Right kidney (tissue), 9 donors: ENCODE results near the gene GDF3.
"Not testable (repeated sequence)": the region's sequence is repeated elsewhere in the genome, so short reads cannot be mapped to it uniquely, and the experiment has no call there.

Experiments used
- DNase-seq: peaks from one replicate; pipeline ENCODE4 v3.0.0-alpha.2; 2016
- long read RNA-seq, 8 donors: transcript quantifications; one replicate each; lab custom pipeline, GENCODE V29; 2026

GDF3 gene
- long read RNA-seq, donor 1, partial matches to known transcripts: 0 of 1 reads
- long read RNA-seq, donor 1, other reads (novel, unspliced or antisense): 0 of 1 reads
- long read RNA-seq, donor 2: 0 reads
- long read RNA-seq, donor 3, partial matches to known transcripts: 0 of 1 reads
- long read RNA-seq, donor 3, other reads (novel, unspliced or antisense): 0 of 1 reads
- long read RNA-seq, donor 4, partial matches to known transcripts: 0 of 1 reads
- long read RNA-seq, donor 4, other reads (novel, unspliced or antisense): 0 of 1 reads
- long read RNA-seq, donor 5: 0 reads
- long read RNA-seq, donor 6: 0 reads
- long read RNA-seq, donor 7, partial matches to known transcripts: 0 of 2 reads
- long read RNA-seq, donor 7, other reads (novel, unspliced or antisense): 0 of 2 reads
- long read RNA-seq, donor 8: 0 reads

DNA sequence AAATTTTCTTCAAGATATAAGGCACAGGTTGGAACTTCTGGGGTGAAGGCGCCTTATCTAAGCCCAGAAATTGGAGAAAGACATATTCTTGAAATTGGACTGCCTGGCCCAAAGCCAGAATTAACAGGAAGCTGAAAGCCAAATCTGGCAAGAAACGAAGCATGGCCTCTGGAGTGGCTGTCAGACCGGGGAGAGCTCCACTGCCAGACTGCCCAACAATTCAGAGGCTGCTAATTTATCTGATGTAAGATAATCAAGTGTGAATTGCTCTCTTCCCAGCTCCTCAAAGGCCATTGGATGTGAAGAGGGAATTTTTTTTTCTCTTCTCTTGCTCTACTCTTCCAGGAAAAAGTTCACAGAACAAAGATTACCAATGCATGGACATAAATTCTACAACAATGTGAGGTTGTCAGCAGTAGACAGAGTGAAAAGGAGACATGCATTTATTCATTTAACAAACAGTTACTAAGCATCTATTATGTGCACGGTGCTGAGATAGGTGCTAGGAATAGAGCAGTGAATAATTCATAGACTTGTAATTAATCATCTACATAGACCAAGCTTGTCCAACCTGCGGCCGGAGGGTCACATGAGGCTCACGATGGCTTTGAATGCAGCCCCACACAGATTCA is at the start of gene GDF3:
Gene GDF3 (minus strand): TSS at position 210 of the 632 bp plus-strand sequence. CDS start 47 bp downstream, at position 163.
- no peak for DNase-seq

- DNase-seq: no peak
These were observed 37.4 kb upstream of the GDF3 start for GRCh38 chr12:7732993-7733392.

- peak; percentile 4 for DNase-seq
These were observed 35.9 kb upstream of the GDF3 start for GRCh38 chr12:7731486-7731885.

DNA sequence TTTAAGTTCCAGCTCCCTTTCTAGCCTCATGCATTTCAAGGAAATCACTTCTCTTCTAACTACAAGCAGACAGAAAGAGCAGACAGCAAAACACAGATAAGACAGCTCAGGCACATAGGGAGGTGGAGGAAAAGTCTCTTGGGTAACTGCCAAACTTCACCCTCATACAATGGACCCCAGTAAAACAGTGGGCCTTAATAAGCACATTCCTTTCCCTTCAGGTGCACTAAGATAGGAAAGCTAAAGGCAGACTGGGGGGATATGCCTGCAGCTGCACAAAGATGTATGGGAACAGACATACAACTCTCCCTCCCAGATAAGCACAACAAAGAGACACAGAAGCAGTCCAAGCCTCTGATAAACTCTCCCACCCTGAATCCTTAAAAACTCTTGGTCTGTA is 35.4 kb upstream of the GDF3 start:
- not testable (repeated sequence) for DNase-seq

DNA sequence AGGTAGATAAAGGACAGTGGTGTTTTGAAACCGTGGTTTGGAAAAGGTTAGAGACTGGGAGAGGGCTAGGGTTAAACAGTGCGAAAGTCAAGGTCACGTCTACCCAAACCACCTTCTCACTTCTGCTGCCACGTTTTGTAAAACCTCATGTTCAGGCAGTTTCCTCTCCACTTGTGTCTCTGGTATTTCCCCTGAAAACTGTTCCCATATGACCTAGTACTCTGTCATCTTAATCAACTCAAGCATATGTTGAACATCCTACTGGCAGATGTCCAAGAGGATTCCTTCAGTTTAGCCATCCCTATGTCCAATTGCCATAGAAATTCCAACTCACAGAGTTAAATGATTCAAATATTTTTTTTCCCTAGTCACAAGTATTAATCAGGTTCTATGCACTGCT is 34.2 kb upstream of the GDF3 start:
- DNase-seq: no peak

GRCh38 chr12:7723926-7724325 is 28.4 kb upstream of the GDF3 start:
- no peak for DNase-seq

DNA sequence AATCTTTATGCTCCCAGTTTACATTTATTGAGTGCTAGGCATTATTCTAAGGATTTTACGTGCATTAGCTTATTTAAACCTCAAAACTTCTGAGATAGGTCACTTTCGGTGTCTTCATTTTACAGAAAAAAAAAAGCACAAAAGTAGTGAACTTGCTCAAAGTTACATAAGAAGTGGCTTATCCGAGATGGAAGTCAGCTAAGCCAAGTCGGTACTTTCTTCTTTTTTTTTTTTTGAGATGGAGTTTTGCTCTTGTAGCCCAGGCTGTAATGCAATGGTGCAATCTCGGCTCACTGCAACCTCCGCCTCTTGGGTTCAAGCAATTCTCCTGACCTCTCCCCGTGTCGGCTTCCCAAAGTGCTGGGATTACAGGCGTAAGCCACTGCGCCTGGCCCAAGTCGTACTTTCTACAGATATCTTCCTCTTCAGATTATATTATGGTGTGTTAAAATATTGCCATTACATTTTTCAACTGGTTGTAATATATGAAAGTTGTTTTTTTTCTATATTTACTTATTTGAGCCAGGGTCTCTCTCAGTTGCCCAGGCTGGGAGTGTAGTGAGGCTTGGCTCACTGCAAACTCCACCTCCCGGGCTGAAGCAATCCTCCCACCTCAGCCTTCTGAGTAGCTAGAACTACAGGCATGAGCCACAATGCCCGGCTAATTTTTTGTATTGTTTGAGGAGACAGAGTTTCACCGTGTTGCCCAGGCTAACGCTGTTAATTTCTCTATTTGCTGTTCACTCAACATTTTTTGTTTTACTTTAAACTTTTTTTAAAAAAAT is 24.6 kb upstream of the GDF3 start:
- DNase-seq: no peak

GRCh38 chr12:7716381-7716780 is 20.8 kb upstream of the GDF3 start:
- DNase-seq: no peak

- DNase-seq: no peak
These were observed 17.4 kb upstream of the GDF3 start for GRCh38 chr12:7712841-7713442.

DNA sequence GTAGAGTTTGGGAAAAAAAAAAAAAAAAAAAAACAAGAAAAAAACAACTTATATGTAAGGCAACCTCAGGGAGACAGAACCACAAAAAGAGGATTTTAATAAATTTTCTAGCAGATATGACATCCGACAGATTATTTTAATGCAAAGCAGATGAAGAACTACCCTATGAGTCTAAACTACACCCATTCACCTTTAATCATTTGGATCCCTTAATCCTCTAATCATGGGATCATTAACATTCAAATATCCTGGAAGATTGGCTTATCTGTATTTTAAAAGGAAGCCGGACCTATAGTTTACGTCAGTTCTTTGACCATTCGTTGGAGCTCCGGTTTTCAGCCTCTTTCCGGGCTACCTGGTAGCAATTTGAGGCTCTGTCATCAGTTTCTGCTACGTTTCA is 15.6 kb upstream of the GDF3 start, which contains the start of gene DPPA3:
Gene DPPA3 (plus strand): TSS at position 301 of the 400 bp plus-strand sequence. CDS start 138 bp downstream, outside the sequence.
- DNase-seq: no peak

DNA sequence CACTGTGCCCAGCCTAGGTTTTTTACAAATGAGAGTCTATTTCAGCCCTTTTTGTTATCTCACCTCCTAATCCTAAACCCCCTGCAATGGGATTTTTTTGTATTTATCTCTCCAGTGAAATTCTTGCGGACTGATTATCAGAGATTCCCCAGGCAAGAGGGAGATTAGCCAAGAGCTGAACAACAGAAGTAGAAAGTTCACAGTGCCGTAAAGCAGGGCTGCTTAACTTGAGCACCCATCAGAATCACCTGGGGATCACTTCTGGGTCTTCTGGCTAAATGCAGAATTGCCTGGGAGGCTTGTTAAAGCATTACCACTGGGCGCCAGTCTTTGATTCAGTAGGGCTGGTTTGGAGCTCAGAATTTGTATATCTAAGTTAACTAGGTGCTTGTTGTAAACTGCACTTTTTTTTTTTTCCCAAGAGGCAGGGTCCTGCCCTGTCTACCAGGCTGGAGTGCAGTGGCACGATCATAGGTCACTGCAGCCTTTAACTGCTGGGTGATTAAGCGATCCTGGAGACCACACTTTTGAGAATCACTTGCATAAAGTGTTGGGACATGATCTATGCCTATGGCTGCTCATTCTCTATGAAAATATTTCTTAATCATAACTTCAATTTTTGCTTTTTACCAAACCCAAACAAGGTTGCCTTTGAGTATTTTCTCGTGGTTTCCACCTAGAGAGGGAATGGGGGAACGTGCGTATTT is 14.5 kb upstream of the GDF3 start:
- DNase-seq: no peak

DNA sequence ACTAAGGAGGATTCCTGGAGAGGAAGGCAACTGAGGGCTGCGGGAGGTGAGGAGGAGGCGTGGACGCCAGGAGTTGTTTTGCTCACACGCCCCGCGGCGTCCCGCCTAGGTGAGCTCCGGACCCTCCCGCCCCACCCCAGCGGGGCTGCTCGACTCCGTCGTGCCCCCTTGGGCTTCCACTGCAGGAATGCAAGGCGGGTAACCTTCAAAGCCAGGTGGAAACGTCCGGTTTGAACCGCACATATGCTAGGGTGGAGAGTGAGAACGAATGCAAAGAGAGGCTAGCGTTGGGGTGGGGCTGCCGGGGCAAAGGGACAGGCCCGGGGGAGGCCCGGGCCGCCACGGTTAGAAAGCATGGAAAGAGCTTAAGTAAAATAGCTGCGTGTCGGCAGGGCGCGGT is 10.3 kb upstream of the GDF3 start:
- no peak for DNase-seq

DNA sequence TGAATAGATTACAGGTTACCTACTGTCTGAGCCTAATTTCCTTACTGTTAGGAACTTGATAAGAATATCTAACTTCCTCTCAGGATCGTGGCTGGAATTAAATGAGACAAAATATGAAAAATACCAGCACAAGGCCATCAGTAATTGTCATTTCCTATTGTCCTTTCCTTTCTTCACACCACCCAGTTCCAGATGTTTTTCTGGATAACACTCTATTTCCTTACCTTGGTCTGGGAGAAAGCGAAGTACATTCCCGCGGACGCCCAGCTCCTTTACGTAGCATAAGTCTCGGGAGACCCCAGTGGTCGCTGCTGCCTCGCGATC is 376 bp downstream of the GDF3 start:
- peak; percentile 17 for DNase-seq

- DNase-seq: no peak
These were observed 879 bp downstream of the GDF3 start for GRCh38 chr12:7694556-7695236.

- DNase-seq: no peak
These were observed 1.8 kb downstream of the GDF3 start for GRCh38 chr12:7693793-7694192.

DNA sequence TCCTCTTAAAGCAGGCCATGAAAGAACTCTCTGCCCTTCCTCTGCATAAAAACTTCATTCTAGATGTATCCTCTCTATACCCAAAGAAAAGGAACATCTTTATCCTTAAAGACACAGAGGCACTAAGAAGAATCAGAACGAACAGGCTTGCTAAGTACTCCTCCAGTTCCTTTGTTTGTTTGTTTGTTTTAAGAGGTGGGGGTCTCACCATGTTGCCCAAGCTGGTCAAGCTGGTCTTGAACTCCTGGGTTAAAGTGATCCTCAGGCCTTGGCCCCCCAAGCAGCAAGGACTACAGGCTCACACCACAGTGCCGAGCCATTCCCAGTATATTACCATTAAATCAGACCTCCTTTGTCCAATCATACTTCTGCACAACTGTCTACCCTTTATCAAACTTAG is 14.0 kb downstream of the GDF3 start:
- no peak for DNase-seq

DNA sequence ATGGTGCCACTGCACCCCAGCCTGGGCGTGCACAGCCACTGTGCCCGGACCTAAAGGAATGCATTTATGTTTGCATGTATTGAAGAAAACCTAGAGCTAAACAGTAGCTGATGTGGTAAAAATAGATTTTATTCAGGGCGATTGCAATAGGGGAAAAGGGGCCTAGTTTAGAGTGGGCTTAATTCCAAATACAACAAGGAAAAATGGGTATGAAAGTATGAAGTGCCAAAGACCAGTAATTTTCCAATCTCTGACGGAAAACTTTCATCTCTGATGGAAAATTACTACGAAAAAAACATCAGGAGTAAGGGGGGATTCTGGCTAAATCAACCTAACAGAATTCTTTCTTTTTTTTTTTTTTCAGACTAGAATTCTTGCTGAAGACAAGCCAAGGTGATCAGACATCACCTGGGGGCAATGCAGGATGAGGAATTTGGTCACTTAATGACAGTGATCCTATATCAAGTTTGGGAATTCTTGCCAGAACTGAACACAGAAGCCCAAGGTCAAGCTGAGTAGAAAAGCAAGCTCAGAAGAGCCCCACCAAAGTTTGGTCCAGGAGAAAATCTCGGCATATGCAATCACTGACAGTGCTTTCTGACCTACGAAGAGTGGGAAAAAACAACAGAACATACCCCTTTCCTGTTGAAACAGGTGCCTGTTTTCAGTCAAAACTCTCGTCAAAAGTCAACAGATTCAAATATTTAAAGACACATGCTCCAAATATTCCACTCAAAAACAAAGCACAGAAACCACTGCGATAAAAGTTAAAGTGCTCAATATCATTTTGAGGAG is 16.1 kb downstream of the GDF3 start:
- no peak for DNase-seq

GRCh38 chr12:7678744-7679143 is 16.8 kb downstream of the GDF3 start:
- no peak for DNase-seq

DNA sequence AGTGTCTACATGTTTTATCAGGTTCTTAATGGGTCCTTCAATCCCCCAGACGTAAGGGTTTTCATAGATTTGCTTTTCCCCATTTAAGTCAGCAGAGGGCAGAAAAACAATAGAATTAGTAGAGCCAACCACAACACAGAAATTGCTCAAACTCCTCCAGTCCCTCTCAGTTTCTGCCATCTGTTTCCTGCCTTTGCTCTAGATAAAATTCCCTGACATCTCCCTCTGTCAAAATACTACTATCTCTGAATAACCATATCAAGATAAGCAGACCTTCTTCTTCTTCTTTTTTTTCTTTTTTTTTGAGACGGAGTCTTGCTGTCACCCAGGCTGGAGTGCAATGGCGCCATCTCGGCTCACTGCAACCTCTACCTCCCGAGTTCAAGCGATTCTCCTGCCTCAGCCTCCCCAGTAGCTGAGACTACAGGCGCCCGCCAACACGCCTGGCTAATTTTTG is 18.1 kb downstream of the GDF3 start:
- peak; percentile 20 for DNase-seq

DNA sequence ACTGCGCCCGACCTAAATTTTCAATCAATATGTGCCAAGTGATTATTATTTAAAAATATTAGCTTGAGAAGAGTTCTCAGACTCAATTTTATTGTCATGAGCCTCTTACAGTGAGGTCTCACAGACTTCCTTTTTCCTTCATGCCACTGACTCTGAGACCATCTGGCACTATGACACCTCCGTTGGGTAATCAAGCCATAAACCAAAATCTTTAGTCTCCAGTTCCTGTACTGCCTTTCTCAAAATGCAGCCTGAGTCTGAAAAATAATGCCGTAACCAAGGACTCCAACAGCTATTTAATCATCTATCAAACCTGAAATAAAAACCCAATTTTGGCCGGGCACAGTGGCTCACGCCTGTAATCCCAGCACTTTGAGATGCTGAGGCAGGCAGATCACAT is 20.1 kb downstream of the GDF3 start:
- DNase-seq: not testable (repeated sequence)

- no peak for DNase-seq
These were observed 27.4 kb downstream of the GDF3 start for GRCh38 chr12:7668171-7668570.
